Gastrocnemius medialis (tissue), 4 donors: ENCODE data around the gene P2RX1. TPM values are rescaled to one million over a fixed set of nuclear protein-coding genes. Genes with fewer than 3 reads are reported as not detected.

Experiments
- ATAC-seq, 2 donors: fragments of 150-250 bp; one replicate each; pipeline ENCODE4 v1.9.1; 2016
- DNase-seq, 2 donors: peaks; one replicate each; pipeline ENCODE4 v3.0.0-alpha.2; 2019
- H3K27ac ChIP-seq, 4 donors: fragments of 200-600 bp; sonication (generic); 1 replicate in 1 of 4; 2 replicates in 3 of 4; pipeline ENCODE4 v1.5.1; 2016 to 2018; ENCODE audit warnings: mild to moderate bottlenecking in 2 of 4, moderate library complexity in 1 of 4
- H3K27me3 ChIP-seq, 3 donors: fragments of 200-600 bp; sonication (generic) in 2 of 3; 1 replicate in 1 of 3; 2 replicates in 2 of 3; pipeline versions ENCODE4 v1.5.1 to v1.6.0; 2016 to 2019; ENCODE audit warnings: mild to moderate bottlenecking in 1 of 3, moderate library complexity in 1 of 3
- H3K36me3 ChIP-seq, 2 donors: fragments of 200-600 bp; sonication (generic) in 1 of 2; one replicate each; pipeline ENCODE4 v1.5.1; 2017 to 2018
- H3K4me1 ChIP-seq, 2 donors: fragments of 200-600 bp; sonication (generic) in 1 of 2; one replicate each; pipeline ENCODE4 v1.5.1; 2016 to 2017; ENCODE audit warnings: mild to moderate bottlenecking in 2 of 2
- H3K4me3 ChIP-seq, 4 donors: fragments of 200-600 bp; sonication (generic) in 3 of 4; 1 replicate in 1 of 4; 2 replicates in 3 of 4; pipeline ENCODE4 v1.5.1; 2016 to 2019; ENCODE audit warnings: mild to moderate bottlenecking in 2 of 4
- H3K9me3 ChIP-seq, 3 donors: fragments of 200-600 bp; sonication (generic) in 2 of 3; 1 replicate in 1 of 3; 2 replicates in 2 of 3; pipeline ENCODE4 v1.5.1; 2016 to 2019
- POLR2A ChIP-seq, 2 donors: fragments of 450-650 bp; IDR thresholded peaks; one replicate each; pipeline ENCODE4 v1.6.1; 2017; ENCODE audit warnings: antibody characterized with exemption in 2 of 2, mild to moderate bottlenecking in 2 of 2, moderate library complexity in 2 of 2
- in situ Hi-C, 4 donors: fragments of 200-750 bp; cut with MboI; loops; one replicate each; pipeline versions ENCODE4 v1.15.0 to v1.8.0; 2017; ENCODE audit warnings: low sequenced_read_pairs in 4 of 4
- intact Hi-C: fragments of 100-400 bp; cut with DNase I; formaldehyde crosslinking; loops from one replicate; pipeline ENCODE4 v1.15.1; 2023; ENCODE audit warnings: low total_unique reads
- total RNA-seq, 4 donors: library from RNA; depleted of rRNA; stranded (reverse); fragments of >200 nt; gene quantifications; one replicate each; pipeline versions ENCODE4 v1.1.0 to v1.2.3, GENCODE V29; 2016
- TF ChIP-seq, protein P1 (sequence below), 5 experiments: fragments of 450-650 bp in 3 of 5; fragments of 200-600 bp in 2 of 5; sonication (generic) in 2 of 5; IDR thresholded peaks in 4 of 5; conservative IDR thresholded peaks in 1 of 5; 1 replicate in 4 of 5; 2 replicates in 1 of 5; pipeline ENCODE4 v1.5.1; 2016 to 2019; ENCODE audit warnings: antibody characterized with exemption in 5 of 5, mild to moderate bottlenecking in 3 of 5, moderate library complexity in 3 of 5

Gene P2RX1
- total RNA-seq, 4 donors from 2014 or later: 0.25 to 0.59 (median 0.38) TPM; not detected in 1

DNA sequence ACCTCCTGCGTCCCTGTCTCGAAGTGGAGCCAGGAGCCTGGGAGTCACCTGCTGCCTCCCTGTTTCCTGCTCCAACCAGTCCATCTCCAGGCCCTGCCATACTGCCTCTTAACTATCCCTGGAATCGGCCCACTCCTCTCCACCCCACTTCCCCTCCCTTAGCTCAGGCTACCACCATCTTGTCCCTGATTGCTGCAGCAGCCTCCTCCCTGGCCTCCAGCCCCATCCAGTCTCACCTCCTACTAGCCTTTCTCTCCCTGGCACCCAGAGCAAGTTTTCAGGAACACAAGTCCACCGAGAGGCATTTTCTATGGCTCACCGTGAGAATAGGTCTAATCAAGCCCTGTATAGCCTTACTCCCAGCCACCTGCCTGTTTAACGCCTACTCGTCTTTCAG, 22.5 kb downstream of the P2RX1 start:
- in situ Hi-C loops (no loop called here), intact Hi-C loops (loop anchor here (1.0 to 5.0 kb wide), 2 partner anchors 47 to 156 kb away; partner anchors contain the start of gene NCBP3)
- Histone ChIP-seq H3K9me3 (no peaks in the 10 kb centered on the region), H3K4me1 (peaks cover 30 to 31% of the 10 kb centered on the region in 2 donors), H3K4me3 (peak overlapping the region; percentile 61 to 83 (median 68)), H3K27ac (peak overlapping the region; percentile 75 to 81 (median 77)), H3K36me3 (no peaks in the 10 kb centered on the region), H3K27me3 (no peaks in the 10 kb centered on the region)
- DNase-seq: no peak
- no peak for ATAC-seq
- TF ChIP-seq, protein P1, sequence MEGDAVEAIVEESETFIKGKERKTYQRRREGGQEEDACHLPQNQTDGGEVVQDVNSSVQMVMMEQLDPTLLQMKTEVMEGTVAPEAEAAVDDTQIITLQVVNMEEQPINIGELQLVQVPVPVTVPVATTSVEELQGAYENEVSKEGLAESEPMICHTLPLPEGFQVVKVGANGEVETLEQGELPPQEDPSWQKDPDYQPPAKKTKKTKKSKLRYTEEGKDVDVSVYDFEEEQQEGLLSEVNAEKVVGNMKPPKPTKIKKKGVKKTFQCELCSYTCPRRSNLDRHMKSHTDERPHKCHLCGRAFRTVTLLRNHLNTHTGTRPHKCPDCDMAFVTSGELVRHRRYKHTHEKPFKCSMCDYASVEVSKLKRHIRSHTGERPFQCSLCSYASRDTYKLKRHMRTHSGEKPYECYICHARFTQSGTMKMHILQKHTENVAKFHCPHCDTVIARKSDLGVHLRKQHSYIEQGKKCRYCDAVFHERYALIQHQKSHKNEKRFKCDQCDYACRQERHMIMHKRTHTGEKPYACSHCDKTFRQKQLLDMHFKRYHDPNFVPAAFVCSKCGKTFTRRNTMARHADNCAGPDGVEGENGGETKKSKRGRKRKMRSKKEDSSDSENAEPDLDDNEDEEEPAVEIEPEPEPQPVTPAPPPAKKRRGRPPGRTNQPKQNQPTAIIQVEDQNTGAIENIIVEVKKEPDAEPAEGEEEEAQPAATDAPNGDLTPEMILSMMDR (IDR thresholded peaks at IDR 0.05 in 4 of 5, conservative IDR thresholded peaks at IDR 0.05 in 1 of 5): no peak
- no peak for TF ChIP-seq POLR2A (IDR thresholded peaks at IDR 0.05)

DNA sequence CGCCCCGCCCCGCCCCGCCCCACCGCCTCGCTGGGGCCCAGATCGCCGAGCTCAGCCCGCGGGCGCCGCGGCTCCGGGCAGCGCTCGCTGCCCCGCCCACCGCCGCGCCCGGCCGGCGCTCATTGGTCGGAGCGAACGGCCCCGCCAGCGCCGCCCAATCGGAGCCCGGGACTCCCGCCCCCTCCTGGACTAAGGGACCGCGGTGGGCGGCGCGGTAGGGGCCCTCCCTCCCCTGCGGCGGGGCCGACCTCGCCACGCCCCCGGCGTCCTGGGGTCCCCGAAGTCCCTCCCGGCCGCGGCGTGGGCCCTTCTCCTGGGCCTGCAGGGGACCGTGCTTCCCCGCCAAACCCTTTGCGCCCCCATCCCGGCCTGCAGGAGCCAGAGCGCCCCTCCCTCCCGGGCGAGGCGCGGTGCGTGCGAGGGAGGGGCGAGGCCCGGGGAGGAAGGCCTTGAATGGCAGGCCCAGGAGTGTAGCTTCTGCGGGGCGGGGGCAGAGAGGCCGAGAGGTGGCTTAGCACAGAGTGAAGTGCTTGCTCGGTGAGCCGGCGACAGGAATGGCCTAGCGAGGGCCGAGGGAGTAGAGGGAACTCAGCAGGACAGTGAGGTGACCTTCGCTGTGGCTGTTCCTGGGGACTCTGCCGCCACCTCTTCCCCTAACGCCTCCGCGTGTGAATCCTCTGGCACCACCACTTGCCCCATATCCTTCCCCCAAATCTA, 23.1 kb downstream of the P2RX1 start, which contains the start of gene CAMKK1:
Gene CAMKK1 (minus strand): TSS at position 51 of the 717 bp plus-strand sequence. CDS start 7,366 bp downstream, outside the sequence.
- H3K27me3 ChIP-seq: no peaks in the 10 kb centered on the region
- H3K9me3 ChIP-seq: no peaks in the 10 kb centered on the region
- H3K27ac ChIP-seq: peak within 1 kb of the TSS; percentile 75 to 81 (median 79)
- ATAC-seq (peak; percentile 75 to 76), DNase-seq (peak; percentile 79 to 84)
- no peaks in the 10 kb centered on the region for H3K36me3 ChIP-seq
- peak within 1 kb of the TSS; percentile 61 to 84 (median 72) for H3K4me3 ChIP-seq
- peaks cover 32 to 37% of the 10 kb centered on the region in 2 donors for H3K4me1 ChIP-seq
- peak; percentile 37 to 54 for TF ChIP-seq POLR2A (IDR thresholded peaks at IDR 0.05)
- TF ChIP-seq, protein P1 (IDR thresholded peaks at IDR 0.05 in 4 of 5, conservative IDR thresholded peaks at IDR 0.05 in 1 of 5): peak in 1 of 5 experiments; percentile 12
- intact Hi-C loops (loop anchor here (1.0 to 5.0 kb wide), 2 partner anchors 47 to 156 kb away; partner anchors contain the start of gene NCBP3), in situ Hi-C loops (no loop called here)

DNA sequence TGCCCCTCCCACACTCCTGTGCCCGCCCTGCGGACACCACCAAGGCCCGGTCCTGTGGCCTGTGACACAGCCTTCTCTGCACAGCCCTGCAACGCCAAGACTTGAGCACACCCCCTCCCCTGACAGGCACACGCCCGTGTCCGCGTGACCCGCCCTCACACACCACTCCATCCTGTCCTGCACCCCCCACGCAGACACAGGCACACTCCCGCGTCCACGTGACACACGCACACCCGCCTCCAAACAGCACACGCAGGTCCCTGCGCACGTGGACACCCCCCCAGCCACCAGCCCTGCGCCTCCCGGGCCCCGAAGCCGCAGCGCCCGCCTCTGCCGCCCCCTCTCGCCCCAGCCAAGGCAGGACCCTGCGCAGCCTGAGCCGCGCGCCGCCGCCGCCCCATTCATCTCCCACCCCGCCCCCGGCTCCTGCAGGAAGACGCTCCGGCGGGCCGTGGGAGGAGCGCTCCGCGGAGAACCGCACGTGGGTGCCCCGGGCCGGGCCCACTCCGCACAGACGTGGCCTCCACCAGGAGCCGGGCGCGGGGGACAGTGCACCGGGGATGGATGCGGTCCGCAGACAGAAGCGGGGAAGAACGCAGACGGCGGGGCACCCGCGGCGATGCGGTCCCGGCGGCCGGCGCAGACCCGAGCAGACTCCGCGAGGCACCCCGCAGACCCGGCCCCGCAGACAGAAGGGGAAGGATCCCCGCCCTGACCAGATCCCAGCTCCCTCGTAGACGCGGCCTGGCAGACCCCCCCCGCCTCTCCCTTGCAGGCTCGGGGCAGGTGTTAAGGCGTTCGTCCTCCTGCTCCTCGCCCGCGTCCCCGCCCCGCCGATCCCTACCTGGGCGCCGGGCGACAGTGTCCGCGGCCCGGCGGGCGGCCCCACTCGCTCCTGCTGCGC, 23.9 kb downstream of the P2RX1 start:
- Histone ChIP-seq H3K9me3 (no peaks in the 10 kb centered on the region), H3K4me1 (peaks cover 37 to 39% of the 10 kb centered on the region in 2 donors), H3K4me3 (peak overlapping the region; percentile 61 to 84 (median 64)), H3K27ac (peak overlapping the region; percentile 33 to 81 (median 54)), H3K27me3 (no peaks in the 10 kb centered on the region), H3K36me3 (no peaks in the 10 kb centered on the region)
- ATAC-seq (peak; percentile 0 to 4), DNase-seq (peak; percentile 66)
- in situ Hi-C loops (no loop called here), intact Hi-C loops (loop anchor here (5.0 kb wide), 1 partner anchor 155 kb away; no protein-coding TSS in a partner anchor)
- TF ChIP-seq POLR2A (IDR thresholded peaks at IDR 0.05): peak; percentile 18 to 34
- TF ChIP-seq, protein P1 (IDR thresholded peaks at IDR 0.05 in 4 of 5, conservative IDR thresholded peaks at IDR 0.05 in 1 of 5): no peak

DNA sequence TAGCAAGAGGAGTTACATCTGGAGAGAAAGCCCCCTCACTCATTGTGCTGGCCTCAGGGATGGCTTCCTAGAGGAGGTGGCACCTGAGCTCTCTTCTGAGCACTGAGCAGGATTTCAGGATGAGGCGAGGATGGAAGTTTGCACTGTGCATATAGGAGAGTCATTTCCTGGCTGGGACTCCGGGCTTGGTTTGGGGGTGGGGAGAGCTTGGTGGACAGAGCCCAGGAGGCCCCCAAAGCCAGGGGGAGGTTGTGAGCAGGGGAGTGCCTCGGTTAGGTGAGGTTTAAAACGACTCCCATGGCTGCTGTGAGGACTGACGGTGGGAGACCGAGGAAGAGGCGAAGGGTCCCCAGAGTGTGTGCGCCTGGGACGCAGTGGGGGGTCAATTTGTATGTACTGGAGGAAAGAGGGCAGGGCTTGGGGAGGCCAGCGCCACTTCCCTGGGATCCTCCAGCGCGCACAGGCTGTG, 24.6 kb downstream of the P2RX1 start:
- peak in 1 of 2 donors; percentile 27 for TF ChIP-seq POLR2A (IDR thresholded peaks at IDR 0.05)
- TF ChIP-seq, protein P1 (IDR thresholded peaks at IDR 0.05 in 4 of 5, conservative IDR thresholded peaks at IDR 0.05 in 1 of 5): no peak
- DNase-seq (no peak), ATAC-seq (no peak)
- H3K4me1 ChIP-seq: peaks cover 37 to 39% of the 10 kb centered on the region in 2 donors
- peak overlapping the region in 2 of 4 donors; percentile 55 to 81 for H3K27ac ChIP-seq
- no peaks in the 10 kb centered on the region for H3K27me3 ChIP-seq
- no peaks in the 10 kb centered on the region for H3K36me3 ChIP-seq
- H3K9me3 ChIP-seq: no peaks in the 10 kb centered on the region
- peak overlapping the region in 3 of 4 donors; percentile 61 to 67 (median 62) for H3K4me3 ChIP-seq
- intact Hi-C loops (loop anchor here (5.0 kb wide), 1 partner anchor 154 kb away; no protein-coding TSS in a partner anchor), in situ Hi-C loops (no loop called here)
